Glomerular visceral epithelial cell (primary cell): ENCODE results near the gene UGT8.

Experiments used
- DNase-seq: peaks from one replicate; pipeline ENCODE4 v3.0.0-alpha.2; 2016; ENCODE audit errors: extremely low spot score

UGT8 gene

DNA sequence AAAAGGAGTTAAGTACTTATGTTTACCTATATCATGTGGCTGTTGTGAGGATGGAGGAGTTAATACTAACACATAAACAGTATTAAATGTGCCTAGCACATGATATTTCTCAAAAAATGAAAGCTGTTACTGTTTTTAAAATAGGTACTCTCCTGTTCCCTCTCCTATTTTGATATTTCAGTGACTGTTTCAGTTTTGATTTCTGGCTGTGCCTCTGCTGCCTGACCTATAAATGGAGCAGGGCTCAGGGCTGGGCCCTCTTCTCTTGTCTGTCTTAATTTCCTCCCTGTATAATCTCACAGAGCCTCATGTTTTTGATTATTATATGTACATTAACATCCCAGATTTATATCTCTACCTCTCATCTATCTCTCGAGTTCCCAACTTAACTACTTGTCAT is 93.3 kb downstream of the UGT8 start:
- DNase-seq: no peak

- no peak for DNase-seq
Measured at GRCh38 chr4:114692958-114693357, 94.4 kb downstream of the UGT8 start.

DNA sequence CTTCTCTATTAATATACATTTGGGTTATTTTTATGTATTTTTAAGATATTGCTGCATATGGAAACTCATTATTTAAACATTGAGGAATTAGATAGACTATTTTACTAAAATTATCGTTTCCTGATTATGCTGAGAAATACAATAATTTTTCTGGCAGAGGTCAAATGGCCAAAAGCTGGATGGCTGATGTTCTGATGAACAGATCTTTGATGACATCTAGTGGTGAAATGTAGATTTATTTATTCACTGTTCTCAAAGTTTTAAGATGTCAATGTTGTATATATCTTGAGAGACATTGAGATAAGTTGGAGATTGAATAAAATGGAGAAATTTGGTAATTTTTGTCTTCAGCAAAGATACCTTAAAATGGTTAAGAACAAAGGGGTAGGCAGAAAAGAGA is 96.2 kb downstream of the UGT8 start:
- DNase-seq: peak; percentile 44

GRCh38 chr4:114698231-114698630 is 99.6 kb downstream of the UGT8 start:
- no peak for DNase-seq

DNA sequence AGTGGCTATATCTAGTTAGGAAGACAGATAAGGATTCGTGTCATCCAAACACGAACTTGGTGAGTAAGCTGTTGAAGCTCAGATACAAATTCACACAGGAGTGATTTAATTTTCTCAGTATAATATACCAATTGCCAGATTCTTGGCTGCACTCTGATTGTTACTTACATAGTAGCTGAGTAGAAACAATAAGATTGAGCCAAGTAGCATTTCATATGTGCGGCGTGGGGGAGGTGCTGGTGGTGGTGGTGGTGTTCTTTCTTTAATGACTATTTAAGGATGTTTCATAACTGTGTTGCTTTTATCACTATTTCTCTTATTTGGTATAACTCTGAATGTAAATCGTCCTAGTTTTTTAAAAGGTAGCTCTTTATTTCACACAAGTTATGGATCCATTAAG is 102.9 kb downstream of the UGT8 start:
- DNase-seq: no peak

- DNase-seq: no peak
Measured at GRCh38 chr4:114717432-114717831, 118.8 kb downstream of the UGT8 start.

DNA sequence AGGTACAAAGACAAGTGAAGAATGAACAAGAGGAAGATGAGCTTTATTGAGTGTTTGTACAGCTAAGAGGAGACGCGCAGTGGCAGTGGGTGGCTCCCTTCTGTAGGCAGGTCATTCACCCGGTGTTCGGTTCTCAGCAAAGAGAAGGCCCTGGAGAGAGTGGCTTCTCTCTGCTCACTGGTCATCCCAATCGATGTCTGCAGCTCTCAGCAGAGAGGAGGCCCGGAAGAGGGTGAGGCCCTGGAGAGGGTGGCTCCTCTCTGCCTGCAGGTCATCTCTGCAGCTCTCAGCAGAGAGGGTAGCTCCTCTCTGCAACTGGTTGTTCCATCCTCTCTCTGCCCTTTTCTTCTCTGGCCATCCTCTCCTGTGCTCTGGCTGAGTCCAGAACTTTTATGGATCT is 126.5 kb downstream of the UGT8 start:
- no peak for DNase-seq

DNA sequence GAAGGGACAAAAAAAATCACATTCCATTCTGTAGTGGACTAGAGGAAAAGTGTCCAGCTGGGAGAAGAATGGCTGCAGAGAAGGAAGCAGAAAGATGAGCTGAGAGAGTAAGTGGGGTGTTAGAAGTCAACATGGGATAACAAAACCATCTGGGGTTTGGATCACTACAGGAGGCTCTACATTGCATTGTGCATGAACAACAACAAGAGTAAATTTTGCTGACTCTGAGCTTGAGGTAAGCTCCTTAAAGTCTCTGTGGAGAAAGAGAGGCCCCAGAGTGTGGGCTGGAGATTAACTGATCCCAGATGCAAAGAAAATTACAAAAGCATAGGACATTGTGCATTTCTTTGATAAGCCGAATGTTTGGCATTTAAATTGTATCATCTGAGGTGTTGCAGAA is 128.9 kb downstream of the UGT8 start:
- no peak for DNase-seq
